Upper lobe of right lung (tissue), 1 donor: Measurements from ENCODE around the gene METTL23. TPM values are rescaled to one million over a fixed set of nuclear protein-coding genes. Genes with fewer than 3 reads are reported as not detected.

Experiments
- ATAC-seq: fragments of 200-7000 bp; cut with Tn5 transposase; one replicate; pipeline ENCODE4 v1.9.1; 2020; ENCODE audit warnings: mild to moderate bottlenecking, moderate library complexity
- DNase-seq: peaks from one replicate; pipeline ENCODE4 v3.0.0-alpha.2; 2020
- H3K27ac ChIP-seq: fragments of 200-600 bp; one replicate; pipeline ENCODE4 v1.8.0; 2022
- H3K27me3 ChIP-seq: fragments of 200-600 bp; one replicate; pipeline ENCODE4 v1.8.0; 2022; ENCODE audit warnings: mild to moderate bottlenecking
- H3K36me3 ChIP-seq: fragments of 200-600 bp; one replicate; pipeline ENCODE4 v1.8.0; 2022
- H3K4me1 ChIP-seq: fragments of 200-600 bp; one replicate; pipeline ENCODE4 v1.8.0; 2022
- H3K4me3 ChIP-seq: fragments of 200-600 bp; one replicate; pipeline ENCODE4 v1.8.0; 2022; ENCODE audit warnings: mild to moderate bottlenecking
- H3K9me3 ChIP-seq: fragments of 200-600 bp; one replicate; pipeline ENCODE4 v1.8.0; 2022
- intact Hi-C: fragments of 100-400 bp; cut with DNase I; formaldehyde crosslinking; loops from one replicate; pipeline ENCODE4 v1.11.0; 2022
- long read RNA-seq: library from polyadenylated mRNA; unstranded; transcript quantifications from one replicate; pipeline ENCODE4 v2.0.0, GENCODE V29; 2021
- total RNA-seq: library from RNA; stranded (reverse); fragmentation: NEBNext Ultra II Directional; extraction: Animal tissue kit (Norgen Biotek cat#: 25700); gene quantifications from one replicate; pipeline ENCODE4 v1.2.1, GENCODE V29; 2021
- TF ChIP-seq, protein P1 (sequence below): fragments of 200-600 bp; IDR thresholded peaks from one replicate; pipeline ENCODE4 v1.8.0; 2022; ENCODE audit warnings: antibody characterized with exemption
- donor health status: DM: no; HTN: yes; CAD: no; lungs with severe emphysema.

METTL23 gene, protein sequence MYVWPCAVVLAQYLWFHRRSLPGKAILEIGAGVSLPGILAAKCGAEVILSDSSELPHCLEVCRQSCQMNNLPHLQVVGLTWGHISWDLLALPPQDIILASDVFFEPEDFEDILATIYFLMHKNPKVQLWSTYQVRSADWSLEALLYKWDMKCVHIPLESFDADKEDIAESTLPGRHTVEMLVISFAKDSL
- total RNA-seq = 31.6 TPM
- long read RNA-seq, transcript METTL23-215 (5 exons, 1,171 nt) = major isoform, 5 of 19 reads
- long read RNA-seq, partial matches to known transcripts = 1 of 19 reads
- long read RNA-seq, other reads (novel, unspliced or antisense) = 5 of 19 reads

DNA sequence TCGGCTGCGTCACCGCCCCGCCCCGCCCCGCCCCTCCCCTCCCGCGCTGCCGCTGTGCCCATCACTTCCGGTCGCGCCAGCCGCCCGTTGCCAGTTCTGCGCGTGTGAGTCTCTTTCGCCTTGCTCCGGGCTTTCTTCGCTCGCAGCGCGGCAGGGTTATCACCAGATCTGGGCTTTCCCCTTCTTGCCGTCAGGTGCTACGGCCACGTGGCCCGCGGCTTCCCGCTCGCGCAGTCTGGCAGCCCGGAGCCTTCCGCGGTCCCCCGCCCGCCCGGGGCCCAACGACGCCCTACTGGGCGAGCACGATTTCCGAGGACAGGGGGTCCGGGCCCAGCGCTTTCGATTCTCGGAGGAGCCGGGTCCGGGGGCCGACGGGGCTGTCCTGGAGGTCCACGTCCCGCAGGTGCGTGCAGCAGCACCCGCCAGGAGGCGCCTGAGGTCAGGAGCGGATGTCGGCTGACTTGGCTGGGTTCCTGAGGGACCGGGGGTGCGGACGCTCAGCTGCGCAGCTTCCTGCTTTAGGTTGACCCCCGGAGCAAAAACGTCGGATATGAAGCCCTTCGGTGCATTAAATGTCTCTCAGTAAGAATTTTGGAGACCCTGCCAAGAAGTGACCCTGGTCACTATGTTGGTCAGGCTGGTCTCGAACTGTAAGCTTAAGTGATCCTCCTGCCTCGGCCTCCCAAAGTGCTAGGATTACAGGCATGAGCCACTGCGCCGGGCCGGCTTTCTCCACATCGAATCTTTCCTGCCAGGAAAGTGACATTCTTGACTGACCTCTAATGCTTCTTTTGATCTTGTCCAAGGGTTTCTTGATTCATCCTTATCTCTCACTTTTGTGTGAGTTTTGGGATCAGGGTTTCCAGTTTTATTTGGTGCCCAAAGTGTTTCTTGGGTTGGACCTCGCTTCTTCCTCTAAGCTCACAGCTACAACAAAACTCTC is at the start of gene METTL23:
TSS of gene METTL23 (plus strand) at position 64 of the 943 bp plus-strand sequence. CDS start 2,872 bp downstream, outside the sequence.
- Histone ChIP-seq H3K9me3 (no peaks in the 10 kb centered on the region), H3K27me3 (no peaks in the 10 kb centered on the region), H3K27ac (peak within 1 kb of the TSS; percentile 100), H3K36me3 (peaks cover 45% of the 10 kb centered on the region), H3K4me3 (peak within 1 kb of the TSS; percentile 99), H3K4me1 (peaks cover 45% of the 10 kb centered on the region)
- TF ChIP-seq, protein P1, sequence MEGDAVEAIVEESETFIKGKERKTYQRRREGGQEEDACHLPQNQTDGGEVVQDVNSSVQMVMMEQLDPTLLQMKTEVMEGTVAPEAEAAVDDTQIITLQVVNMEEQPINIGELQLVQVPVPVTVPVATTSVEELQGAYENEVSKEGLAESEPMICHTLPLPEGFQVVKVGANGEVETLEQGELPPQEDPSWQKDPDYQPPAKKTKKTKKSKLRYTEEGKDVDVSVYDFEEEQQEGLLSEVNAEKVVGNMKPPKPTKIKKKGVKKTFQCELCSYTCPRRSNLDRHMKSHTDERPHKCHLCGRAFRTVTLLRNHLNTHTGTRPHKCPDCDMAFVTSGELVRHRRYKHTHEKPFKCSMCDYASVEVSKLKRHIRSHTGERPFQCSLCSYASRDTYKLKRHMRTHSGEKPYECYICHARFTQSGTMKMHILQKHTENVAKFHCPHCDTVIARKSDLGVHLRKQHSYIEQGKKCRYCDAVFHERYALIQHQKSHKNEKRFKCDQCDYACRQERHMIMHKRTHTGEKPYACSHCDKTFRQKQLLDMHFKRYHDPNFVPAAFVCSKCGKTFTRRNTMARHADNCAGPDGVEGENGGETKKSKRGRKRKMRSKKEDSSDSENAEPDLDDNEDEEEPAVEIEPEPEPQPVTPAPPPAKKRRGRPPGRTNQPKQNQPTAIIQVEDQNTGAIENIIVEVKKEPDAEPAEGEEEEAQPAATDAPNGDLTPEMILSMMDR = peak; percentile 65
- intact Hi-C loops = no loop called here
- DNase-seq = peak; percentile 94
- ATAC-seq = peak; percentile 73

DNA sequence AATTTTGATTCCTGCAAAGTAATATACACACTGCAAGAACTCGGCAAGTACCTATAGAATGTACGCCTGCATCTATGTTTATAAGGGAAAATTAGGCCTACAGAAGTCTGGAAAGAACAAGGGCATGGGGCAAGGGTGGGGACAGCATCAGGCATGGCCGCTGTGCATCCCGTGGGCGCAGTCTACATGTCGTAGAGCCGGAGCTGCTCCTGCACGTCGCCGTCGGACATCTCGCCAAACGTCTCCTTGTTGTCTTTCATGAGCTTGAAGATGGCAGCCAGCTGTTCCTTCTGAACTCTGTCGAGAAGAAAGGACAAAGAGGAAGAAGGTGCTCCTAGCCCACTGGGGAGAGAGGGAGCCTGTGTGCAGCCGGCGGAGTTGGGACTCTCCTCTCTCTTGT is 49.2 kb upstream of the METTL23 start:
- Histone ChIP-seq H3K27me3 (no peaks in the 10 kb centered on the region), H3K27ac (no peak overlapping the region), H3K4me3 (no peak overlapping the region), H3K9me3 (no peaks in the 10 kb centered on the region), H3K4me1 (peaks cover 9% of the 10 kb centered on the region), H3K36me3 (peaks cover 19% of the 10 kb centered on the region)
- ATAC-seq = no peak
- TF ChIP-seq, protein P1 = no peak
- intact Hi-C loops = no loop called here
- no peak for DNase-seq

DNA sequence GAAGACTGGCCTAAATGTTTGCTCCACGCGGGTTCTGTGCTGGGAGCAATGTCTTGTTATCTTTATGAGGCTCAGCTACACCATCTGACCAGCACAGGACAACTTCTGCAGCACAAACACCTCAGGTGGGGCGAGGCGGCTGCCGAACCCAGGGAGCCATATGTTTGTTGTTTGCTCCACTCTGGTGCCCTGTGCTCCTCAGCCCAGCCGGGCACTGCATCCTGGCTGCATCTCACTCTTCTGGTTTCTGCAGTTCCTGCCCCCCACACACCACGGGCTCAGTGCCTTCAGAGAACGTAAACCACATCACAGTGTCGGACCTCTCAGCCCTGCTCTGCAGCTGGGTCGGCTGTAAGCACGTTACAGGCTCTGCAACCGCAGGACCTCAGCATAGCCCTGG is 48.3 kb upstream of the METTL23 start:
- Histone ChIP-seq H3K9me3 (no peaks in the 10 kb centered on the region), H3K36me3 (peaks cover 23% of the 10 kb centered on the region), H3K27ac (no peak overlapping the region), H3K27me3 (no peaks in the 10 kb centered on the region), H3K4me1 (peaks cover 8% of the 10 kb centered on the region), H3K4me3 (no peak overlapping the region)
- no peak for DNase-seq
- ATAC-seq = no peak
- intact Hi-C loops = no loop called here
- TF ChIP-seq, protein P1 = no peak

DNA sequence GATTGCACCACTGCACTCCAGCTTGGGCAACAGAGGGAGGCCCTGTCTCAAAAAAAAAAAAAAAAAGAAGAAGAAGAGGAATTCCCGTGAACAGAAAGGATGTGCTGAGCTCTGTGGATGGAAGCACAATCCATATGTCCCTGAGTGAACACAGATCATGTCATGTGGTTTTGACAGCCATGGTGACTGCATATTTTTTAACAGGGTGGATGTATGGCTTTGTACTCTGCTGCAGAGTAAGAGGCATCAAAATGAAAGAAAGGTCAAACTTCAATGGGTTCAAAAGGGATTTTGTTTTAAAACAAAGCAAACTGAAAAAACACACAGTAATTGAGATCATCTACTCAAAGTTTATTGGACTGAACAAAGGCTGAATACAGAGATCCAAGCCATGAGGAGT is 47.4 kb upstream of the METTL23 start:
- Histone ChIP-seq H3K4me1 (peaks cover 8% of the 10 kb centered on the region), H3K9me3 (no peaks in the 10 kb centered on the region), H3K27me3 (no peaks in the 10 kb centered on the region), H3K36me3 (peaks cover 24% of the 10 kb centered on the region), H3K27ac (no peak overlapping the region), H3K4me3 (no peak overlapping the region)
- DNase-seq (no peak), ATAC-seq (no peak)
- intact Hi-C loops = no loop called here
- TF ChIP-seq, protein P1 = no peak

DNA sequence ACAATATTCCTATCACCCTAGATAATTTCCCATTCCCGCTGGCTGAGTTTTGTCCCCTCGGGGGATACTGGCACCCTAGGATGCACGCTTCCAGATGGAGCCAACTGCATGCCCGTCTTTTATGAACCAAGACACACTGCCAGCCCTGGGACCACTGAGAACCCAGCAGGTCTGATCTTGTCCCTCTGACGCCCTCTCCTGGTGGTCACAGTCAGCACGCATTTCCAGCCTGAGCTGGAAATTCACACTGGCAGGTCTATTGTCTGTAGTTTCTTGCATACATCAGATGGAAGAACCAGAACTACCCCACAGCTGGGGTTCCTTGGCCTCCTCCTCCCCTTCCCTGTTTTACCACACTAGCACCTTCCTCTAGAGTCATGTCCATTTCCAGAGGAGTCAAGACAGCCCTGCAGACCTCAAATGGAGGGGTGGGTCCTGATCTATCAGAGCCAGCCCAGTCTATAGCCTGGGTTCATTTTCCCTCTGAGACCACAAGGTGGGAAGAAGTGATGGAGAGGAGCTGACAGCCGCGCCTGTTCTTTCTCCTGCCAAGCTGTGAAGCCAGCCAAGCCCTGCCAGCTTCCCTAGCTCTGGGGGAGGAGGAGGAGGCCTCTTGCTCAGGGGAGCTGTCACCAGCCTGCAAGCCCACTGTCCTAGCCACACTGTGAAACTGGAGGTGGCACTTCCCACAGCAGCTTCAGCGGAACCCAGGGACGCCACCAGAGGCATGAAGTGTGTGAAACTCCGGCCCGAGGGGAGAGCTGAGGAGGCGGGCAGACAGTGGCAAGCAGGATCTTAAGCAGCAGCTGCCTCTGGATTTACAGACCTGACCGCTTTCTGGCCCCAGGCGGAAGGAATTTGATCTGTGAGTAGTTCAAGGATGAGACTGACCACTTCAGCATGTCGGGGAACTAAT is 45.2 kb upstream of the METTL23 start:
- ATAC-seq (peak; percentile 79), DNase-seq (peak; percentile 78)
- TF ChIP-seq, protein P1 = peak; percentile 71
- no peaks in the 10 kb centered on the region for H3K9me3 ChIP-seq
- peaks cover 8% of the 10 kb centered on the region for H3K4me1 ChIP-seq
- H3K4me3 ChIP-seq = no peak overlapping the region
- intact Hi-C loops = no loop called here
- no peak overlapping the region for H3K27ac ChIP-seq
- no peaks in the 10 kb centered on the region for H3K27me3 ChIP-seq
- peaks cover 24% of the 10 kb centered on the region for H3K36me3 ChIP-seq
